HepG2 (cell line): ENCODE results near the gene EPHA10. TPM values are rescaled to one million over a fixed set of nuclear protein-coding genes. Genes with fewer than 3 reads are reported as not detected.
A peak's percentile ranks its signal among the peaks of the same experiment; 100 is the strongest.
"Not testable (repeated sequence)": the region's sequence is repeated elsewhere in the genome, so short reads cannot be mapped to it uniquely, and the experiment has no call there.

Experiments
- ATAC-seq: fragments of 200-7000 bp; cut with Tn5 transposase; 3 replicates; pipeline ENCODE4 v1.9.1; 2020; ENCODE audit warnings: mild to moderate bottlenecking, moderate library complexity
- BruUV-seq: library from RNA; stranded (reverse); fragments of 400-500 nt; replicated peaks from 2 replicates; lab custom pipeline; 2021; lab: Mats Ljungman, UMichigan
- CTCF ChIA-PET: fragments of 300-600 bp; formaldehyde crosslinking; extraction: SDS; loops from one replicate; lab custom pipeline; 2021; ENCODE audit warnings: low total read pairs, inconsistent platforms, low intra/inter-chr PET ratio; lab: Yijun Ruan, JAX
- POLR2A ChIA-PET: fragments of 350-600 bp; sonication (Branson Sonifier 250); formaldehyde crosslinking; loops from one replicate; lab custom pipeline; 2020; ENCODE audit warnings: antibody characterized with exemption, inconsistent platforms; lab: Yijun Ruan, JAX
- DNase-seq: peaks from one replicate; pipeline ENCODE4 v3.0.0-alpha.2; 2015; ENCODE audit warnings: low spot score
- FAIRE-seq: peaks from 3 replicates; lab custom pipeline; 2011; peaks lifted over from hg19 to GRCh38; lab: Jason Lieb, UNC
- H2AFZ ChIP-seq: one replicate; pipeline ENCODE4 v1.6.1; 2011; ENCODE audit warnings: low read length, inconsistent platforms
- H3K27ac ChIP-seq: fragments of 300-600 bp; 3 replicates; pipeline ENCODE4 v1.8.0; 2011; ENCODE audit warnings: mixed run types, mild to moderate bottlenecking, mixed read lengths, low read length, inconsistent platforms; ENCODE audit not compliant: insufficient read depth; ENCODE audit errors: extremely low read length
- H3K27me3 ChIP-seq, 2 experiments: fragments of 200-600 bp in 1 of 2; 2 replicates in 1 of 2; 3 replicates in 1 of 2; pipeline versions ENCODE4 v1.6.0 to v1.8.0; 2011; ENCODE audit warnings: low read length in 2 of 2, mild to moderate bottlenecking in 2 of 2, moderate library complexity in 2 of 2, inconsistent platforms in 1 of 2; ENCODE audit not compliant: insufficient read depth in 2 of 2, control insufficient read depth in 1 of 2
- H3K36me3 ChIP-seq, 2 experiments: fragments of 200-600 bp in 1 of 2; replicated peaks in 1 of 2; 2 replicates in 1 of 2; 3 replicates in 1 of 2; pipeline versions ENCODE4 v1.5.1 to v1.8.0; 2011; ENCODE audit warnings: low read length in 2 of 2, inconsistent platforms in 1 of 2; ENCODE audit not compliant: insufficient read depth in 2 of 2, control insufficient read depth in 1 of 2
- H3K4me1 ChIP-seq: 2 replicates; pipeline ENCODE4 v1.5.1; 2012; ENCODE audit warnings: low read length, inconsistent platforms; ENCODE audit not compliant: insufficient read depth
- H3K4me2 ChIP-seq: 2 replicates; pipeline ENCODE4 v1.6.0; 2011; ENCODE audit warnings: low read depth, low read length, inconsistent platforms
- H3K4me3 ChIP-seq, 3 experiments: fragments of 200-600 bp in 1 of 3; sonication (generic), shearing (Covaris generic) in 1 of 3; replicated peaks in 1 of 3; 2 replicates each; pipeline ENCODE4 v1.5.1; 2011 to 2016; ENCODE audit warnings: low read length in 3 of 3, inconsistent platforms in 2 of 3, low read depth in 2 of 3, mild to moderate bottlenecking in 2 of 3, control low read depth in 1 of 3, mixed read lengths in 1 of 3; ENCODE audit not compliant: insufficient read depth in 1 of 3
- H3K79me2 ChIP-seq: one replicate; pipeline ENCODE4 v1.6.1; 2011; ENCODE audit warnings: low read length, inconsistent platforms; ENCODE audit not compliant: insufficient read depth
- H3K9ac ChIP-seq: 2 replicates; pipeline ENCODE4 v1.6.0; 2011; ENCODE audit warnings: mild to moderate bottlenecking, low read depth, low read length, inconsistent platforms; ENCODE audit not compliant: insufficient read depth
- H3K9me3 ChIP-seq: 2 replicates; pipeline ENCODE4 v1.5.1; 2012; ENCODE audit warnings: mild to moderate bottlenecking, low read length
- H4K20me1 ChIP-seq: 2 replicates; pipeline ENCODE4 v1.6.0; 2011; ENCODE audit warnings: inconsistent platforms, mild to moderate bottlenecking, low read length, moderate library complexity; ENCODE audit not compliant: insufficient read depth
- CBX1 ChIP-seq: IDR thresholded peaks from one replicate; pipeline ENCODE4 v1.6.1; 2016; ENCODE audit warnings: antibody characterized with exemption, low read depth
- ELF1 ChIP-seq: sonication (generic); formaldehyde crosslinking; IDR thresholded peaks from 2 replicates; pipeline ENCODE4 v1.4.0; 2020; ENCODE audit warnings: missing genetic modification reagents
- FOXP1 ChIP-seq, 2 experiments: fragments of 450-650 bp in 1 of 2; IDR thresholded peaks; 2 replicates each; pipeline ENCODE4 v1.6.1; 2017 to 2018; ENCODE audit warnings: antibody characterized with exemption in 1 of 2
- HNRNPLL ChIP-seq: fragments of 200-400 bp; formaldehyde crosslinking; IDR thresholded peaks from 2 replicates; pipeline ENCODE4 v1.6.1; 2017; ENCODE audit warnings: mild to moderate bottlenecking, low read depth, low read length; ENCODE audit not compliant: poor library complexity, severe bottlenecking
- HOXA7 ChIP-seq: sonication (generic); formaldehyde crosslinking; IDR thresholded peaks from 2 replicates; pipeline ENCODE4 v1.8.1; 2022; ENCODE audit warnings: mild to moderate bottlenecking, missing genetic modification reagents, moderate library complexity
- KLF12 ChIP-seq: sonication (generic); formaldehyde crosslinking; IDR thresholded peaks from 2 replicates; pipeline ENCODE4 v1.4.0; 2020; ENCODE audit warnings: missing genetic modification reagents, borderline replicate concordance
- KMT2B ChIP-seq: IDR thresholded peaks from 2 replicates; pipeline ENCODE4 v1.6.1; 2016; ENCODE audit warnings: missing genetic modification reagents, missing compliant biosample characterization
- MATR3 ChIP-seq: sonication (generic); formaldehyde crosslinking; IDR thresholded peaks from 2 replicates; pipeline ENCODE4 v1.4.0; 2020; ENCODE audit warnings: missing genetic modification reagents
- NFKBIZ ChIP-seq: IDR thresholded peaks from 2 replicates; pipeline ENCODE4 v1.6.1; 2018; ENCODE audit warnings: missing genetic modification reagents, missing compliant biosample characterization
- RFXANK ChIP-seq: IDR thresholded peaks from 2 replicates; pipeline ENCODE4 v1.6.1; 2016
- TARDBP ChIP-seq: sonication (generic); formaldehyde crosslinking; IDR thresholded peaks from 2 replicates; pipeline ENCODE4 v1.8.0; 2022; ENCODE audit warnings: mild to moderate bottlenecking, missing genetic modification reagents
- U2AF1 ChIP-seq: fragments of 200-400 bp; formaldehyde crosslinking; optimal IDR thresholded peaks from 2 replicates; pipeline ENCODE3; 2017; ENCODE audit warnings: mild to moderate bottlenecking, low read depth, low read length
- WIZ ChIP-seq: sonication (generic); formaldehyde crosslinking; IDR thresholded peaks from 2 replicates; pipeline ENCODE4 v1.5.1; 2020; ENCODE audit warnings: mild to moderate bottlenecking, missing genetic modification reagents
- ZNF121 ChIP-seq: sonication (generic); formaldehyde crosslinking; IDR thresholded peaks from 2 replicates; pipeline ENCODE4 v1.5.0; 2020; ENCODE audit warnings: mild to moderate bottlenecking, missing genetic modification reagents
- ZNF317 ChIP-seq: sonication (generic); formaldehyde crosslinking; IDR thresholded peaks from 2 replicates; pipeline ENCODE4 v1.5.0; 2020; ENCODE audit warnings: mild to moderate bottlenecking, missing genetic modification reagents
- ZNF337 ChIP-seq: sonication (generic); formaldehyde crosslinking; IDR thresholded peaks from 2 replicates; pipeline ENCODE4 v1.5.1; 2020; ENCODE audit warnings: missing genetic modification reagents, low read depth, mild to moderate bottlenecking, borderline replicate concordance
- ZNF552 ChIP-seq: sonication (generic); formaldehyde crosslinking; IDR thresholded peaks from 2 replicates; pipeline ENCODE4 v1.9.0; 2022; ENCODE audit warnings: missing genetic modification reagents, mild to moderate bottlenecking, borderline replicate concordance
- ZNF720 ChIP-seq: sonication (generic); formaldehyde crosslinking; IDR thresholded peaks from 2 replicates; pipeline ENCODE4 v1.4.0; 2020; ENCODE audit warnings: missing genetic modification reagents
- ZNF749 ChIP-seq: sonication (generic); formaldehyde crosslinking; IDR thresholded peaks from 2 replicates; pipeline ENCODE4 v1.8.0; 2022; ENCODE audit warnings: mild to moderate bottlenecking, missing genetic modification reagents, moderate library complexity, borderline replicate concordance
- ZNF879 ChIP-seq: sonication (generic); formaldehyde crosslinking; IDR thresholded peaks from 2 replicates; pipeline ENCODE4 v1.8.1; 2023; ENCODE audit warnings: missing genetic modification reagents
- WGBS: methylation state at CpG from one replicate; pipeline ENCODE4 v1.1.6; 2017; ENCODE audit warnings: low lambda C conversion rate; 5-methylcytosine and 5-hydroxymethylcytosine counted together
- in situ Hi-C: cut with HindIII; loops from 2 replicates; pipeline ENCODE4 v1.10.0; 2017; ENCODE audit warnings: low pct_unique_long_range_greater_than_20kb; ENCODE audit not compliant: extremely low pct_ligation_motif_present
- intact Hi-C: fragments of 100-400 bp; cut with micrococcal nuclease; formaldehyde crosslinking; loops from one replicate; pipeline ENCODE4 v1.10.0; 2022; ENCODE audit not compliant: unreplicated experiment
- polyA plus RNA-seq, 8 experiments: library from polyadenylated mRNA; depleted of rRNA in 3 of 8; stranded (reverse) in 7 of 8; unstranded in 1 of 8; fragments of >200 nt; fragmentation: Illumina TruSeq in 4 of 8; extraction: Trizol in 4 of 8; gene quantifications; 2 replicates each; pipeline versions ENCODE4 v1.2.1 to v1.2.3, GENCODE V29; 2011 to 2016; ENCODE audit warnings: low read depth in 4 of 8, missing spikeins in 1 of 8, mixed read lengths in 1 of 8; ENCODE audit not compliant: insufficient read depth in 1 of 8
- total RNA-seq, 5 experiments: library from RNA; depleted of rRNA; stranded (reverse); fragments of >200 nt; fragmentation: Illumina TruSeq; extraction: Trizol; gene quantifications; 2 replicates each; pipeline ENCODE4 v1.2.3, GENCODE V29; 2016; ENCODE audit warnings: low read depth in 1 of 5

EPHA10 gene
- total and polyA plus RNA-seq, 2 of the 13 experiments (the other 11 are each of a cell fraction or from before 2014, with no cell fraction given), result 0.11 to 0.58 TPM

- H3K9ac ChIP-seq, DNase-seq, intact Hi-C loops, FAIRE-seq, H3K27ac ChIP-seq, BruUV-seq, H3K27me3 ChIP-seq, H3K4me3 ChIP-seq, H3K4me2 ChIP-seq, in situ Hi-C loops, CTCF ChIA-PET, ATAC-seq, H2AFZ ChIP-seq, POLR2A ChIA-PET, H4K20me1 ChIP-seq, H3K9me3 ChIP-seq: not testable (repeated sequence)
- WGBS, result 95% methylated on average over 2 of the region's 2 CpGs
- H3K36me3 ChIP-seq, result peaks cover 6 to 29% of the 10 kb centered on the region in 2 experiments
- TF ChIP-seq ZNF121 (CRISPR knock-in tag), result peak; percentile 81
- peaks cover 12% of the 10 kb centered on the region for H3K4me1 ChIP-seq
- peaks cover 24% of the 10 kb centered on the region for H3K79me2 ChIP-seq
Observed at GRCh38 chr1:37687764-37688163, 77.2 kb downstream of the EPHA10 start.

- peaks cover 16% of the 10 kb centered on the region for H3K79me2 ChIP-seq
- no peaks in the 10 kb centered on the region; a peak in 1 of 5 replicates for H3K27me3 ChIP-seq
- CTCF ChIA-PET, result no interaction called here
- H3K4me3 ChIP-seq, result no peak overlapping the region
- no peak for TF ChIP-seq RFXANK (CRISPR knock-in tag)
- no peak for TF ChIP-seq KMT2B (CRISPR knock-in tag)
- no peak for TF ChIP-seq HOXA7 (CRISPR knock-in tag)
- TF ChIP-seq FOXP1 (IDR thresholded peaks at IDR 0.05), result no peak
- no peak for TF ChIP-seq FOXP1 (CRISPR knock-in tag; IDR thresholded peaks at IDR 0.05)
- no peak for TF ChIP-seq KLF12 (CRISPR knock-in tag)
- TF ChIP-seq ZNF552 (CRISPR knock-in tag), result no peak
- TF ChIP-seq WIZ (CRISPR knock-in tag), result no peak
- TF ChIP-seq HNRNPLL, result no peak
- no peak for TF ChIP-seq U2AF1
- TF ChIP-seq ELF1, result no peak
- no peak for TF ChIP-seq CBX1
- no peak for TF ChIP-seq ZNF879 (CRISPR knock-in tag)
- no peak for TF ChIP-seq ZNF317 (CRISPR knock-in tag)
- no peak for TF ChIP-seq NFKBIZ (CRISPR knock-in tag)
- TF ChIP-seq MATR3 (CRISPR knock-in tag), result no peak
- TF ChIP-seq ZNF720 (CRISPR knock-in tag), result no peak
- no peak for TF ChIP-seq TARDBP (CRISPR knock-in tag)
- TF ChIP-seq ZNF337 (CRISPR knock-in tag), result no peak
- no peak for TF ChIP-seq ZNF749 (CRISPR knock-in tag)
- in situ Hi-C loops, result no loop called here
- peaks cover 9 to 32% of the 10 kb centered on the region in 2 experiments for H3K36me3 ChIP-seq
- POLR2A ChIA-PET, result interaction anchor here (0.7 kb wide), 1 partner anchor 14 kb away, joined by 3 read pairs; no protein-coding TSS in a partner anchor
- WGBS, result 95% methylated on average over 3 of the region's 3 CpGs
- H2AFZ ChIP-seq, result no peak overlapping the region
- H3K9me3 ChIP-seq, result no peaks in the 10 kb centered on the region
- H3K9ac ChIP-seq, result no peak overlapping the region
- ATAC-seq (no peak), FAIRE-seq (no peak), DNase-seq (no peak)
- peaks cover 12% of the 10 kb centered on the region for H3K4me1 ChIP-seq
- H3K4me2 ChIP-seq, result no peak overlapping the region
- BruUV-seq, result no TSS peak
- no peak overlapping the region for H3K27ac ChIP-seq
- intact Hi-C loops, result no loop called here
- H4K20me1 ChIP-seq, result peaks cover 3% of the 10 kb centered on the region; the same call in 1 of the 2 replicates
Observed at GRCh38 chr1:37685722-37686121, 79.2 kb downstream of the EPHA10 start.
